Nephron (organoid): ENCODE measurements around the gene LEF1.

Experiments used
- H3K27ac Mint-ChIP-seq, 3 experiments: 2 replicates each; pipeline ENCODE4 v1.8.0; 2020; ENCODE audit warnings: mixed read lengths in 3 of 3, mild to moderate bottlenecking in 2 of 3, moderate library complexity in 1 of 3
- H3K27me3 Mint-ChIP-seq: 2 replicates; pipeline ENCODE4 v1.8.0; 2021; ENCODE audit warnings: low read depth, mild to moderate bottlenecking, moderate library complexity, mixed read lengths
- H3K36me3 Mint-ChIP-seq: 2 replicates; pipeline ENCODE4 v1.8.0; 2020; ENCODE audit warnings: low read depth, mixed read lengths
- H3K4me1 Mint-ChIP-seq: 2 replicates; pipeline ENCODE4 v1.8.0; 2020; ENCODE audit warnings: mixed read lengths
- H3K4me3 Mint-ChIP-seq, 3 experiments: 2 replicates each; pipeline ENCODE4 v1.8.0; 2020; ENCODE audit warnings: mild to moderate bottlenecking in 3 of 3, mixed read lengths in 3 of 3, moderate library complexity in 2 of 3
- H3K9me3 Mint-ChIP-seq: 2 replicates; pipeline ENCODE4 v1.8.0; 2020; ENCODE audit warnings: mixed read lengths
- CTCF ChIP-seq, 3 experiments: fragments of 200-600 bp; sonication (generic); IDR thresholded peaks; one replicate each; pipeline ENCODE4 v1.5.0; 2021; ENCODE audit warnings: antibody characterized with exemption in 3 of 3; ENCODE audit not compliant: unreplicated experiment in 3 of 3

LEF1 gene

GRCh38 chr4:108107729-108108382 is 60.9 kb downstream of the LEF1 start:
- H3K27ac Mint-ChIP-seq, result no peak overlapping the region
- H3K4me1 Mint-ChIP-seq, result peaks cover 9% of the 10 kb centered on the region
- H3K9me3 Mint-ChIP-seq, result no peaks in the 10 kb centered on the region
- H3K36me3 Mint-ChIP-seq, result peaks cover 7% of the 10 kb centered on the region
- no peaks in the 10 kb centered on the region for H3K27me3 Mint-ChIP-seq
- H3K4me3 Mint-ChIP-seq, result no peak overlapping the region
- TF ChIP-seq CTCF (IDR thresholded peaks at IDR 0.05; ENCODE audit: unreplicated experiment in 3 of 3), result no peak

GRCh38 chr4:108107101-108107500 is 61.6 kb downstream of the LEF1 start:
- Mint-ChIP-seq H3K27me3 (no peaks in the 10 kb centered on the region), H3K4me1 (peaks cover 5% of the 10 kb centered on the region), H3K27ac (no peak overlapping the region)

GRCh38 chr4:108106186-108106585 is 62.5 kb downstream of the LEF1 start:
- no peak overlapping the region for H3K4me3 Mint-ChIP-seq
- H3K27me3 Mint-ChIP-seq, result no peaks in the 10 kb centered on the region
- H3K9me3 Mint-ChIP-seq, result no peaks in the 10 kb centered on the region
- H3K4me1 Mint-ChIP-seq, result peaks cover 5% of the 10 kb centered on the region
- peaks cover 7% of the 10 kb centered on the region for H3K36me3 Mint-ChIP-seq
- H3K27ac Mint-ChIP-seq, result no peak overlapping the region
- no peak for TF ChIP-seq CTCF (IDR thresholded peaks at IDR 0.05; ENCODE audit: unreplicated experiment in 3 of 3)

More at GRCh38 chr4:108107101-108107500, 61.6 kb downstream of the LEF1 start:
- H3K36me3 Mint-ChIP-seq, result peaks cover 7% of the 10 kb centered on the region
- no peak for TF ChIP-seq CTCF (IDR thresholded peaks at IDR 0.05; ENCODE audit: unreplicated experiment in 3 of 3)
- no peaks in the 10 kb centered on the region for H3K9me3 Mint-ChIP-seq
- no peak overlapping the region for H3K4me3 Mint-ChIP-seq

DNA sequence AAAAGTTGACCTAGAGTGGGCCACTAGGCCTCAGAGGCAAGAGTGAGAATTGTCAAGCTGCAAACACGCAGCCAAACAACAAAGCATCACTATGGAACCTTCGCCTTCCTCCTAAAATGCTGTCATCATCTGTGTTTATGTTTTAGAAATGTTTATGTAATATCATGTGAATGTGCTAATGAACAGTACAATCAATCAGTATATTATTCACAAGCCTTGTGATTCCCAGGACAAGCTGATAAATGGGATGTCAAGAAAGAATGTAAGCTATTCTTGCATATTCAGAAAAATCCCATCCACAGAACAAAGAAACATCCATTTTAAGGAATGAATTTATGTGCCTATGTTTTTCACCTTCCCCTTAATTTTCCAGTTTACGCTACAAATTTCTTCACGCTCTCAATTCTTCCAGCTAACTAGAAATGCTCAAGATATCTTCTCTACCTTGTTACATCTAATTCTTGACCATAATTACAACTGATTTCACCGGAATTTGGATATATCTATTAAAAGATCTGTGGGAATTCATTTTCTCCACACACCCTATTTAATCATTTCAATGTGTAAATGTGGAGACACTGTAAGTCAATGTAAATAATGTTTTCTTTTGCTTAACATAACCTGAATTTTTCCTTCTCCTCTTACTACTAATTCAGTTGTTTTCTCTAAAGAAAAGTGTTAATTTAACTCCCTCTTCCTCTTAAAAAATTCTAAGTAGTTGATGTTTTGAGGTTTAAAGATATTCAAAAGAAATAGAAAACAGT is 65.5 kb downstream of the LEF1 start:
- peaks cover 7% of the 10 kb centered on the region for H3K36me3 Mint-ChIP-seq
- H3K4me3 Mint-ChIP-seq, result no peak overlapping the region
- H3K9me3 Mint-ChIP-seq, result no peaks in the 10 kb centered on the region
- H3K27me3 Mint-ChIP-seq, result no peaks in the 10 kb centered on the region
- H3K4me1 Mint-ChIP-seq, result no peaks in the 10 kb centered on the region
- no peak overlapping the region for H3K27ac Mint-ChIP-seq
- TF ChIP-seq CTCF (IDR thresholded peaks at IDR 0.05; ENCODE audit: unreplicated experiment in 3 of 3), result no peak

GRCh38 chr4:108100827-108101226 is 67.9 kb downstream of the LEF1 start:
- H3K4me1 Mint-ChIP-seq, result no peaks in the 10 kb centered on the region
- no peaks in the 10 kb centered on the region for H3K36me3 Mint-ChIP-seq
- no peaks in the 10 kb centered on the region for H3K27me3 Mint-ChIP-seq
- no peak for TF ChIP-seq CTCF (IDR thresholded peaks at IDR 0.05; ENCODE audit: unreplicated experiment in 3 of 3)
- no peak overlapping the region for H3K4me3 Mint-ChIP-seq
- no peak overlapping the region for H3K27ac Mint-ChIP-seq
- no peaks in the 10 kb centered on the region for H3K9me3 Mint-ChIP-seq
